NB4 (cell line): ENCODE results near the gene OSBP2.

Source experiments
- CTCF ChIP-seq: IDR thresholded peaks from one replicate; pipeline ENCODE4 v1.5.1; 2012; ENCODE audit warnings: low read depth, low read length
- MAX ChIP-seq: IDR thresholded peaks from 2 replicates; pipeline ENCODE4 v1.6.1; 2011; ENCODE audit warnings: low read depth, low read length
- MYC ChIP-seq: IDR thresholded peaks from 2 replicates; pipeline ENCODE4 v1.6.1; 2011; ENCODE audit warnings: low read depth, low read length
- POLR2A ChIP-seq: IDR thresholded peaks from 2 replicates; pipeline ENCODE4 v1.6.1; 2011; ENCODE audit warnings: mild to moderate bottlenecking; ENCODE audit not compliant: insufficient read length; ENCODE audit errors: extremely low read depth

- TF ChIP-seq CTCF: no peak
- no peak for TF ChIP-seq POLR2A
- TF ChIP-seq MAX: no peak
- TF ChIP-seq MYC: no peak
Measured at GRCh38 chr22:30949934-30950660, 255.4 kb downstream of the OSBP2 start.
